H1 (cell line): ENCODE data around the gene SLC24A4. TPM values are rescaled to one million over a fixed set of nuclear protein-coding genes. Genes with fewer than 3 reads are reported as not detected.

Experiments used
- HDAC2 ChIP-seq, 2 experiments: fragments of 300-600 bp in 1 of 2; sonication (generic) in 1 of 2; IDR thresholded peaks; 2 replicates each; pipeline ENCODE4 v1.6.1; 2011 to 2012; ENCODE audit warnings: low read depth in 2 of 2, low read length in 2 of 2, mild to moderate bottlenecking in 2 of 2, moderate library complexity in 2 of 2, borderline replicate concordance in 1 of 2, inconsistent platforms in 1 of 2
- PHF8 ChIP-seq: fragments of 200-600 bp; sonication (generic); conservative IDR thresholded peaks from 2 replicates; pipeline ENCODE4 v1.7.1; 2012; ENCODE audit warnings: low read depth, mild to moderate bottlenecking, inconsistent platforms, low read length, moderate library complexity
- polyA plus RNA-seq, 7 experiments: library from polyadenylated mRNA; depleted of rRNA in 3 of 7; stranded (reverse) in 5 of 7; unstranded in 2 of 7; fragments of >200 nt in 5 of 7; fragments of 200-250 nt in 2 of 7; gene quantifications; 1 replicate in 5 of 7; 2 replicates in 1 of 7; 4 replicates in 1 of 7; pipeline versions ENCODE4 v1.2.1 to v1.2.3, GENCODE V29; 2011 to 2013; ENCODE audit warnings: missing spikeins in 2 of 7, mixed read lengths in 2 of 7
- total RNA-seq: library from RNA; stranded (reverse); fragmentation: NEBNext Ultra II Directional; extraction: Animal tissue kit (Norgen Biotek cat#: 25700); gene quantifications from 2 replicates; pipeline ENCODE4 v1.2.1, GENCODE V29; 2021

SLC24A4 gene
- total and polyA plus RNA-seq, 2 of the 8 experiments (the other 6 are each of a cell fraction or from before 2014, with no cell fraction given), result 0.27 to 0.89 TPM

- TF ChIP-seq HDAC2 (IDR thresholded peaks at IDR 0.05; ENCODE audit: borderline replicate concordance in 1 of 2, low read depth in 2 of 2, low read length in 2 of 2) (no peak), PHF8 (no peak)
Measured at GRCh38 chr14:92502541-92503286, 179.7 kb downstream of the SLC24A4 start (continued).
